DND-41 (cell line): ENCODE measurements around the gene FAM107B.

ENCODE experiments used
- ATAC-seq: fragments of 200-7000 bp; cut with Tn5 transposase; 3 replicates; pipeline ENCODE4 v1.9.1; 2021; ENCODE audit warnings: low read depth; ENCODE audit not compliant: insufficient read depth
- DNase-seq: peaks from one replicate; pipeline ENCODE4 v3.0.0-alpha.2; 2020
- H2AFZ ChIP-seq: 2 replicates; pipeline ENCODE4 v1.6.0; 2012; ENCODE audit warnings: low read depth, low read length
- H3K27ac ChIP-seq: 2 replicates; pipeline ENCODE4 v1.5.1; 2012; ENCODE audit warnings: low read length, inconsistent platforms
- H3K27me3 ChIP-seq: fragments of 200-600 bp; sonication (generic); 2 replicates; pipeline ENCODE4 v1.6.0; 2012; ENCODE audit warnings: low read length, mild to moderate bottlenecking, inconsistent platforms; ENCODE audit not compliant: insufficient read depth, poor library complexity
- H3K36me3 ChIP-seq: 2 replicates; pipeline ENCODE4 v1.5.1; 2012; ENCODE audit warnings: low read length, inconsistent platforms; ENCODE audit not compliant: insufficient read depth
- H3K4me1 ChIP-seq: 2 replicates; pipeline ENCODE4 v1.5.1; 2012; ENCODE audit warnings: mild to moderate bottlenecking, low read length; ENCODE audit not compliant: insufficient read depth
- H3K4me2 ChIP-seq: 2 replicates; pipeline ENCODE4 v1.6.0; 2012; ENCODE audit warnings: mild to moderate bottlenecking, moderate library complexity, low read length, inconsistent platforms; ENCODE audit not compliant: insufficient read depth
- H3K4me3 ChIP-seq, 2 experiments: fragments of 200-600 bp in 1 of 2; shearing (Covaris generic) in 1 of 2; 2 replicates each; pipeline ENCODE4 v1.5.1; 2012 to 2016; ENCODE audit warnings: inconsistent platforms in 2 of 2, low read length in 2 of 2, mild to moderate bottlenecking in 2 of 2, low read depth in 1 of 2, moderate library complexity in 1 of 2
- H3K79me2 ChIP-seq: 2 replicates; pipeline ENCODE4 v1.6.0; 2012; ENCODE audit warnings: low read length, inconsistent platforms; ENCODE audit not compliant: insufficient read depth
- H3K9ac ChIP-seq: 2 replicates; pipeline ENCODE4 v1.6.0; 2012; ENCODE audit warnings: low read depth, mild to moderate bottlenecking, inconsistent platforms, low read length, moderate library complexity
- H3K9me3 ChIP-seq: 2 replicates; pipeline ENCODE4 v1.5.1; 2012; ENCODE audit warnings: low read length, moderate library complexity, mild to moderate bottlenecking, inconsistent platforms; ENCODE audit not compliant: insufficient read depth, severe bottlenecking
- H4K20me1 ChIP-seq: 2 replicates; pipeline ENCODE4 v1.6.0; 2012; ENCODE audit warnings: low read length; ENCODE audit not compliant: insufficient read depth
- EZH2 ChIP-seq: IDR thresholded peaks from 3 replicates; pipeline ENCODE4 v1.6.1; 2012; ENCODE audit warnings: borderline replicate concordance, low read depth, mild to moderate bottlenecking, moderate library complexity, low read length, inconsistent platforms; ENCODE audit not compliant: severe bottlenecking
- TF ChIP-seq, protein P1 (sequence below): IDR thresholded peaks from 2 replicates; pipeline ENCODE4 v1.5.1; 2012; ENCODE audit warnings: borderline replicate concordance, low read length, moderate library complexity, mild to moderate bottlenecking; ENCODE audit not compliant: poor library complexity, severe bottlenecking; ENCODE audit errors: extremely low read depth

The FAM107B gene

GRCh38 chr10:14670551-14671240 is 104.0 kb downstream of the FAM107B start:
- H3K79me2 ChIP-seq = no peaks in the 10 kb centered on the region
- no peak for ATAC-seq
- no peaks in the 10 kb centered on the region for H3K9me3 ChIP-seq
- H3K27me3 ChIP-seq = no peaks in the 10 kb centered on the region
- TF ChIP-seq, protein P1, sequence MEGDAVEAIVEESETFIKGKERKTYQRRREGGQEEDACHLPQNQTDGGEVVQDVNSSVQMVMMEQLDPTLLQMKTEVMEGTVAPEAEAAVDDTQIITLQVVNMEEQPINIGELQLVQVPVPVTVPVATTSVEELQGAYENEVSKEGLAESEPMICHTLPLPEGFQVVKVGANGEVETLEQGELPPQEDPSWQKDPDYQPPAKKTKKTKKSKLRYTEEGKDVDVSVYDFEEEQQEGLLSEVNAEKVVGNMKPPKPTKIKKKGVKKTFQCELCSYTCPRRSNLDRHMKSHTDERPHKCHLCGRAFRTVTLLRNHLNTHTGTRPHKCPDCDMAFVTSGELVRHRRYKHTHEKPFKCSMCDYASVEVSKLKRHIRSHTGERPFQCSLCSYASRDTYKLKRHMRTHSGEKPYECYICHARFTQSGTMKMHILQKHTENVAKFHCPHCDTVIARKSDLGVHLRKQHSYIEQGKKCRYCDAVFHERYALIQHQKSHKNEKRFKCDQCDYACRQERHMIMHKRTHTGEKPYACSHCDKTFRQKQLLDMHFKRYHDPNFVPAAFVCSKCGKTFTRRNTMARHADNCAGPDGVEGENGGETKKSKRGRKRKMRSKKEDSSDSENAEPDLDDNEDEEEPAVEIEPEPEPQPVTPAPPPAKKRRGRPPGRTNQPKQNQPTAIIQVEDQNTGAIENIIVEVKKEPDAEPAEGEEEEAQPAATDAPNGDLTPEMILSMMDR = no peak
- TF ChIP-seq EZH2 = no peak
- H3K36me3 ChIP-seq = no peaks in the 10 kb centered on the region
- no peak overlapping the region for H2AFZ ChIP-seq
- no peak overlapping the region for H3K9ac ChIP-seq
- H3K4me1 ChIP-seq = no peaks in the 10 kb centered on the region
- H4K20me1 ChIP-seq = no peaks in the 10 kb centered on the region
- no peak overlapping the region for H3K27ac ChIP-seq
- no peak for DNase-seq
- no peak overlapping the region for H3K4me2 ChIP-seq
- H3K4me3 ChIP-seq = no peak overlapping the region

GRCh38 chr10:14669576-14669975 is 105.1 kb downstream of the FAM107B start:
- ATAC-seq = no peak
- no peaks in the 10 kb centered on the region for H3K4me1 ChIP-seq
- H3K27ac ChIP-seq = no peak overlapping the region
- H3K9me3 ChIP-seq = no peaks in the 10 kb centered on the region
- no peak for TF ChIP-seq EZH2
- TF ChIP-seq, protein P1 = no peak
- DNase-seq = no peak
- no peak overlapping the region for H3K9ac ChIP-seq
- no peak overlapping the region for H3K4me2 ChIP-seq
- no peaks in the 10 kb centered on the region for H3K36me3 ChIP-seq
- H3K27me3 ChIP-seq = no peaks in the 10 kb centered on the region
- H2AFZ ChIP-seq = no peak overlapping the region
- no peaks in the 10 kb centered on the region for H4K20me1 ChIP-seq
- no peaks in the 10 kb centered on the region for H3K79me2 ChIP-seq
- no peak overlapping the region for H3K4me3 ChIP-seq

GRCh38 chr10:14667781-14668180 is 106.9 kb downstream of the FAM107B start:
- no peak for DNase-seq
- TF ChIP-seq, protein P1 = no peak
- TF ChIP-seq EZH2 = no peak
- Histone ChIP-seq H2AFZ (no peak overlapping the region), H3K9me3 (no peaks in the 10 kb centered on the region), H3K4me3 (no peak overlapping the region), H4K20me1 (no peaks in the 10 kb centered on the region), H3K27ac (no peak overlapping the region), H3K4me2 (no peak overlapping the region), H3K9ac (no peak overlapping the region), H3K36me3 (no peaks in the 10 kb centered on the region), H3K79me2 (no peaks in the 10 kb centered on the region), H3K27me3 (no peaks in the 10 kb centered on the region), H3K4me1 (no peaks in the 10 kb centered on the region)
- no peak for ATAC-seq

- Histone ChIP-seq H3K36me3 (no peaks in the 10 kb centered on the region), H3K4me2 (no peak overlapping the region), H3K4me3 (no peak overlapping the region), H3K9me3 (no peaks in the 10 kb centered on the region), H2AFZ (no peak overlapping the region), H3K9ac (no peak overlapping the region), H3K79me2 (no peaks in the 10 kb centered on the region), H3K27ac (no peak overlapping the region), H4K20me1 (no peaks in the 10 kb centered on the region), H3K4me1 (no peaks in the 10 kb centered on the region), H3K27me3 (no peaks in the 10 kb centered on the region)
- ATAC-seq (no peak), DNase-seq (no peak)
- no peak for TF ChIP-seq EZH2
- TF ChIP-seq, protein P1 = no peak
Observed at GRCh38 chr10:14667280-14667679, 107.4 kb downstream of the FAM107B start.
